Hepatic stellate cell (primary cell): Measurements from ENCODE around the gene PITPNM3.
"Not testable (repeated sequence)": the region's sequence is repeated elsewhere in the genome, so short reads cannot be mapped to it uniquely, and the experiment has no call there.

Experiments used
- DNase-seq: peaks from one replicate; pipeline ENCODE4 v3.0.0; 2011; ENCODE audit warnings: low spot score

Gene PITPNM3

GRCh38 chr17:6501359-6501758 lies 55.0 kb downstream of the PITPNM3 start:
- DNase-seq, result no peak

- DNase-seq, result no peak
Measured at GRCh38 chr17:6498901-6499540, 57.3 kb downstream of the PITPNM3 start.

- no peak for DNase-seq
Measured at GRCh38 chr17:6498356-6498755, 58.0 kb downstream of the PITPNM3 start.

- peak; percentile 57 for DNase-seq
Measured at GRCh38 chr17:6497496-6498221, 58.7 kb downstream of the PITPNM3 start.

GRCh38 chr17:6496640-6497441 lies 59.5 kb downstream of the PITPNM3 start:
- no peak for DNase-seq

GRCh38 chr17:6496116-6496481 lies 60.3 kb downstream of the PITPNM3 start:
- DNase-seq, result no peak

GRCh38 chr17:6495450-6496115 lies 60.8 kb downstream of the PITPNM3 start:
- no peak for DNase-seq

GRCh38 chr17:6494239-6494941 lies 62.0 kb downstream of the PITPNM3 start:
- no peak for DNase-seq

- DNase-seq, result no peak
Measured at GRCh38 chr17:6492892-6493674, 63.3 kb downstream of the PITPNM3 start.

GRCh38 chr17:6491071-6491700 lies 65.2 kb downstream of the PITPNM3 start:
- no peak for DNase-seq

GRCh38 chr17:6489016-6489550 lies 67.3 kb downstream of the PITPNM3 start:
- no peak for DNase-seq

GRCh38 chr17:6488008-6488539 lies 68.3 kb downstream of the PITPNM3 start:
- no peak for DNase-seq

GRCh38 chr17:6487251-6488007 lies 68.9 kb downstream of the PITPNM3 start:
- DNase-seq, result no peak

GRCh38 chr17:6485646-6486412 lies 70.5 kb downstream of the PITPNM3 start:
- no peak for DNase-seq

GRCh38 chr17:6483507-6483906 lies 72.8 kb downstream of the PITPNM3 start:
- no peak for DNase-seq

- DNase-seq, result not testable (repeated sequence)
Measured at GRCh38 chr17:6482796-6483195, 73.6 kb downstream of the PITPNM3 start.

- no peak for DNase-seq
Measured at GRCh38 chr17:6482105-6482455, 74.3 kb downstream of the PITPNM3 start.

- no peak for DNase-seq
Measured at GRCh38 chr17:6480303-6480675, 76.1 kb downstream of the PITPNM3 start.
